GM12878 (cell line): ENCODE measurements around the gene GTF3A.

Experiments used
- PAX8 ChIP-seq: fragments of 450-650 bp; IDR thresholded peaks from 2 replicates; pipeline ENCODE4 v1.6.1; 2017; ENCODE audit warnings: mild to moderate bottlenecking, moderate library complexity
- POLR2A ChIP-seq: IDR thresholded peaks from 2 replicates; pipeline ENCODE4 v1.6.1; 2011; ENCODE audit warnings: low read depth, mild to moderate bottlenecking, low read length
- SP1 ChIP-seq: IDR thresholded peaks from one replicate; pipeline ENCODE4 v1.6.1; 2011; ENCODE audit warnings: low read depth, low read length
- TF ChIP-seq, protein P1 (sequence below), 3 experiments: IDR thresholded peaks in 2 of 3; conservative IDR thresholded peaks in 1 of 3; 2 replicates each; pipeline ENCODE4 v1.5.1; 2011; ENCODE audit warnings: low read depth in 3 of 3, low read length in 3 of 3, mild to moderate bottlenecking in 3 of 3, control low read depth in 2 of 3, moderate library complexity in 2 of 3, inconsistent platforms in 1 of 3, mixed read lengths in 1 of 3; ENCODE audit not compliant: control insufficient read depth in 2 of 3, insufficient read depth in 1 of 3; ENCODE audit errors: extremely low read depth in 1 of 3

- TF ChIP-seq PAX8, result no peak
- no peak for TF ChIP-seq SP1
- no peak for TF ChIP-seq POLR2A
- TF ChIP-seq, protein P1, sequence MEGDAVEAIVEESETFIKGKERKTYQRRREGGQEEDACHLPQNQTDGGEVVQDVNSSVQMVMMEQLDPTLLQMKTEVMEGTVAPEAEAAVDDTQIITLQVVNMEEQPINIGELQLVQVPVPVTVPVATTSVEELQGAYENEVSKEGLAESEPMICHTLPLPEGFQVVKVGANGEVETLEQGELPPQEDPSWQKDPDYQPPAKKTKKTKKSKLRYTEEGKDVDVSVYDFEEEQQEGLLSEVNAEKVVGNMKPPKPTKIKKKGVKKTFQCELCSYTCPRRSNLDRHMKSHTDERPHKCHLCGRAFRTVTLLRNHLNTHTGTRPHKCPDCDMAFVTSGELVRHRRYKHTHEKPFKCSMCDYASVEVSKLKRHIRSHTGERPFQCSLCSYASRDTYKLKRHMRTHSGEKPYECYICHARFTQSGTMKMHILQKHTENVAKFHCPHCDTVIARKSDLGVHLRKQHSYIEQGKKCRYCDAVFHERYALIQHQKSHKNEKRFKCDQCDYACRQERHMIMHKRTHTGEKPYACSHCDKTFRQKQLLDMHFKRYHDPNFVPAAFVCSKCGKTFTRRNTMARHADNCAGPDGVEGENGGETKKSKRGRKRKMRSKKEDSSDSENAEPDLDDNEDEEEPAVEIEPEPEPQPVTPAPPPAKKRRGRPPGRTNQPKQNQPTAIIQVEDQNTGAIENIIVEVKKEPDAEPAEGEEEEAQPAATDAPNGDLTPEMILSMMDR (IDR thresholded peaks at IDR 0.05 in 2 of 3, conservative IDR thresholded peaks at IDR 0.05 in 1 of 3; ENCODE audit: control insufficient read depth in 2 of 3, extremely low read depth in 1 of 3, insufficient read depth in 1 of 3, low read depth in 3 of 3, low read length in 3 of 3), result no peak
These were observed 24.7 kb downstream of the GTF3A start for GRCh38 chr13:27449081-27449603.
